Measurements from ENCODE around the gene CFAP221.

CFAP221 gene

GRCh38 chr2:119537792-119538191, 6.5 kb upstream of the CFAP221 start:
- no peak for DNase-seq

DNA sequence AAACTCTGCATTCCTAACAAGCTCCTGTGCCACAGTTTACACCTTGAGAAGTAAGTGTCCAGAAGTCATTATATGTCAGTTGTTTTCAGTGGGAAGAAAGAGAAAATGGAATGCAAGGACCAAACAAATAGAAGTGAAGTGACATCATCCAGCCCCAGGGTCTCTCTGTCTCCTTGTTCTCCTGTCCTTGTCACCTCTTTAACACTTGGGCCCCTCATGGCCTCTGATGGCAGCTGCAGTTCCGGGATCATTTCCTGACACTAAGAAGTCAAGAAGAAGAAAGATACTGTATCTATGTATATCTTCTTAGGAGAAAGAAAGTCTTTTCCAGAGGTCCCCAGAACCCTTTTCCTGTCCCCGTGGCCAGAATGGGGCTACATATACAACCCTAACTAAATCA, 2.8 kb upstream of the CFAP221 start:
- no peak for DNase-seq

DNA sequence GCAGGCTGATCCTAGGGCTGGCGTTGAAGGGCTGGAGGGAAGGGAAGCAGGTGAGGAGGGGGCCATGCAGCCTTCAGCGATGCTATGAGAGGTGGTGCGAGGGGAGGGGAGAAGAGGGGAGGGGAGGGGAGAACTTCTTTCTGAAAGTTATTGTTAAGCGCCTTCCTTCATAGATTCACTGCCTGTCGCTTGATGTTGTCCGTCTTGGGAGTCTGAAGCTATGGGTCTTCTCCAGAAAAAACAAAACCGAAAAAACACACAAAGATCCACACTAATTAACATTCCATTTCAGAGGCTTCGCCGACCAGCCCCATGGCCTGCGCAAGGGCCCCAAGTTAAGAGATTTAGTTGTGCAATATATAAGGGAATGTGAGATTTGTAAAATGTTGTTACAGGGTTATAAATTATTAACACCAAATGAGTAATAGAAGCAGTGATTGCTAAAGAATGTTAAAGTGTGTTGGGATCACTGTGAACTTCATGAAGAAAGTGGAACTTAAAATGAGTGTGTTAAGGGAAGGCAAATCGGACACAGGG, 758 bp downstream of the CFAP221 start:
- no peak for DNase-seq

DNA sequence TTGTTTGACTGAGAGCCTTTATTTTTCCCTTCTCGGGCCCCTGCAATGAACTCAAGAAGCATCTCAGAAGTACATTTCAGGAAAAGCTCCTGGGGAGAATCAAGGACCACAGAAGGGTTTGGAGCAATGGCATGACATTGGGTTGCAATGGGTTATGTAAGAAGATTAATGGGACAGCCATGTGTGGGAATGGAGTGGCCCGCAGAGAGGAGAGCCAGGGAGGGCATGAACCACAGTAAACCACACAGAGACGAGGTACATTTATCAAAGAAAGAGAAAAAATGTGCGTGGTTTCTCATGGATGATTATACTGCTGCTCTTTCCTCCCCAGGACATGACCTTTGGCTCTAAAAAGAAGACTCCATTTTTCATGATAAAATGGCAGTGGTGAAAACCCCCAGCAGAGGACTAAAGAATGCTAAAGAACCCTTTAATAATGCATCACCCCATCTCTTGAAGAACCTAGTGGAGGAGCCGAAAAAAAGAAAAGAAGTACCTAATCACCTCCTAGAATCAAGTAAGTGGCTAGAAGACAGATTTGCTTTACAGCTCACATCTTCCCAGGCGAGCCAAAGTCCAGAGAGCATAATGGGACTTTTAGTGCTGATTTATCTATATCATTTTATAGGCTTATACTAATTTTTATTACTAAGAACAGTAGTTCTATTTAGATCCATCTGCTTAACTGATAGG, 1.7 kb downstream of the CFAP221 start:
- no peak for DNase-seq

DNA sequence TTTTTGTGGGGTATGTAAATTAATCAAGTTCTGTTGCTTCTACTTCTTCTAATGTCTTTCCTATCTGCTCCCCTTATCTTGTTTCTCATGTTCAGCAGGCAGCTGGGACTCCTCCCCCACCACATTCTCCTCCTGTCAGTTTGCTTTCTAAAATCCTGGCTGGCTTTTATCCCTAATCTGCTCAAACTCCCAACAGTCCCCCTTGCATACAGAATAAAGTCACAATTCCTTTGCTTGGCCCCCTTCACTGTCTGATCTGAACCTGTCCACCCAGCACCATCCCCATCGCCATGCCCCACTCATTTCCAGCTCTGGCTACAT, 2.2 kb downstream of the CFAP221 start:
- DNase-seq = no peak

GRCh38 chr2:119548516-119549120, 4.4 kb downstream of the CFAP221 start:
- no peak for DNase-seq

DNA sequence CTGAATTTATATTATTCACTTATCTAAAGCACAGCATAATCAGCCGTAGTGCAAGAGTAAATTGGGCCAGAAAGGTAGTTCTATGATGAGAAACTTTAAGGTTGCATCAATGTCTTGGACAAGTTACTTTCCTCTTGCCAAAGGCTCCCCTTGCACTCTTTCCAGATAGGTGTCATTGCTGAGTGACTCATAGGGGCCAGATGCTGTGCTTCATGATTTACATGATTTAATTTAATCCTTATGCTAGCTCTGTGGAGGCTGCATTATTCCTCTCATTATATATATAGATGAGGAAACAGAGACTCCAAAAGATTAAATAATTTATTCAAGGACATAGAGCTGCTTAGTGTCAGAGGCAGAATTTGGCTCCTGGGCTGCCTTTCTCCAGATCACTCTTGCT, 5.0 kb downstream of the CFAP221 start:
- no peak for DNase-seq

DNA sequence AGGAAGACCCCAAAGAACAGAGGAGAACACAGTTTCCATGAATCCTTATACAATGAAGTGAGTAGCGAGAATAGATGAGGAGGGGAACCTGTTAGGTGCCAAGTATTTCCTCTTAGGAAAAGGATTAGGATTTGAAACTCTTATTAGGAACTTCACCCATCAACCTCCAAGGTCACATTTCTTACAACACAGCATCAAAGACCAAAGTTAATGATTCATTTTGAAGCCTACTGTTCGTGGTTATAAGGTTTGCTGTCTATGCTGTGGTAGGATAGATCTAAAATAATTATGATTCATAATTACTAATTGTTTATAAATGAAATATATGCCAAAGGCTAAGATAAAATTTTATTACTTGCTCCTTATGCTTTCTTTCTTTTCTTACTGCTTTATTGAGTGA, 6.1 kb downstream of the CFAP221 start:
- DNase-seq = no peak

DNA sequence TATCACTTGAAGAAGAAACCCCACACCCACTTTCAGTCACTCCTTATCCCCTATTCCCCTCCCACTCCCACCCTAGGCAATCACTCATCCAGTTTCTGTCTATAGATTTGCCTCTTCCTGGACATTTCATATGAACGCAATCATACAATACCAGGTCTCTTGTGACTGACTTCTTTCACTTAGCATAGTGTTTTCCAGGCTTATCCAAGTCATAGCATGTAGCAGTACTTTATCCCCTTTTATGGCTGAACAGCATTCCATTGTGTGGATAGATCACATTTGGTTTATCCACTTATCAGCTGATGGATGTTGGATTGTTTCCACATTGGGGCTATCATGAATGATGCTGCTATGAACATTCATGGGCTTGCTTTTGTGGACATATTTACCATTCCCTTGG, 6.6 kb downstream of the CFAP221 start:
- DNase-seq = no peak

- DNase-seq = no peak
Observed at GRCh38 chr2:119552902-119553301, 8.7 kb downstream of the CFAP221 start.

GRCh38 chr2:119553687-119554344, 9.6 kb downstream of the CFAP221 start:
- no peak for DNase-seq

- DNase-seq = no peak
Observed at GRCh38 chr2:119565481-119565880, 21.2 kb downstream of the CFAP221 start.

DNA sequence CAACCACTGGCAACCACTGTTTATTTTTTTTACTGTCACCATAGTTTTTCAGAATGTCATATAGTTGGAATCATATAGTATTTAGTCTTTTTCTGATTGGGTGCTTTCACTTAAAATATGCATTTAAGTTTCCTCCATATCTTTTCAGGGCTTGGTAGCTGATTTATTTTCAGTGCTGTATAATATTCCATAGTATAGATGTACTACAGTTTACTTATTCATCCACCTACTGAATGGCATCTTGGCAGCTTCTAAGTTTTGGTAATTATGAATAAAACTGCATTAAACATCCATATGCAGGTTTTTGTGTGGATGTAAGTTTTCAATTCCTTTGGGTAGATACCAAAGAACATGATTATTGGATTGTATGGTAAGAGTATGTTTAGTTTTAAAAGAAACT, 23.0 kb downstream of the CFAP221 start:
- no peak for DNase-seq

DNA sequence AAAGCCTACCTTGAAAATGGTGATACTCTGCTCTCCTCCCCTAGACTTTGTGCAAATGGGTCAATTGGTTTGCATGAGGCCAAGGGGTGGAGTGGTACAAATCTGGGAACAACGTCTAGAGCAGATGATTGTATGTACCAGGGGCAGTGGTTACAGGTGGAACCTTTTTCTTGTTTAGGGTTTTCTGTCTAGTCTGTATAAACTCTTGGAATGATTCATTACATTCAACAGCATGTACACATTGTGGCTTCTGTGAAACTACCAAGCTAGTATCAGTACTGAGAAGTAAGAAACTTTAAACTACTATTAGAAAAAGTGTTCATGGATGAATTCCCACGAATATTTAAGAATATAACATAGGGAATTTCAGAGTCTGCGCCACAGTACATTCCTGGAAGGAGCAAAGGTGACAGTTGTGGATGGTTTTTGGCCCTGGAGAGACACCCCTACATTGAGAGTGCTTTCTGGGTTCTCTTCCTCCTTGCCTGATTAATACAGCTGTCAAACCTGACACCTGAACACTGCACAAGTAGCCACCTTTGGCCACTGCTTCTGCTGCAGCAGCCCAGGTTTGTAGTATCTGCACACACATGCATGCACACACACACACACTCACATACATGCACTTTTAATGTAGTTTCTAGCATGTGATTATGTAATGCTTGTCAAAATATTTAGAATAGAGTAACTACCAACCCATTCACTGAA, 30.0 kb downstream of the CFAP221 start:
- no peak for DNase-seq

DNA sequence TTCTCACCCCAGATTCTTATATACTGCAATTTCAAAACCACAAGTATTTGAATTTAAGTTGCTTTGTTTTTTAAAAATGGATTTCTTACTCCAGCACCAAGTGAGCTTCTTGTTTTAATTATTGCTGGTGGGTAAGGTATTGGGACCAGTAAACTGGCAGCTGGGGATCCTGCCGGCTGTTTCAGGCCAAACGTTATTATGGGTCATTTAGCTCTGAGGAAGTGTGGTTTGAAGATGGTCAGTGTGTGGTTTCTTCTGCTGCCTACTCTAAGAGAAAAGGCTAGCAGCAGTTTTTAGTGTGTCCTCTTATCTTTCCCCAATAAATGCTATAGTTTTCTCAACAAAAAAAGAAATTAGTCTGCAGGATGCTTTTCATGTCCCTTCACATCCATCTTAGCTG, 30.6 kb downstream of the CFAP221 start:
- no peak for DNase-seq

DNA sequence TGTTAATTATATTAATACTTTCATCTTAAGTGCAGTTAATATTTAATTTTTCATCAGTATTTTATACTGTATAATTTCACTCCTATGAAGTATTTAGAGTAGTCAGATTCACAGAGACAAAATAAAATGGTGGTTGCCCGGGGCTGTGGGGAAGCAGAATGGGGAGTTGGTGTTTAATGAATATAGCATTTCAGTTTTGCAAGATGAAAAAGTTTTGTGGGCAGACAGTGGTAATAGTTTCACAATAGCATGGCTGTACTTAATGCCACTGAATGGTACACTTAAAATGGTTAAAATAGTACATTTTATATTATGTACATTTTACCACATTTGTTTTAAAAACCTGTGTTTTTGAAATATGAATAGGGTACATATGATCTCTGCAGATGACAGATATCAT, 31.2 kb downstream of the CFAP221 start:
- no peak for DNase-seq

DNA sequence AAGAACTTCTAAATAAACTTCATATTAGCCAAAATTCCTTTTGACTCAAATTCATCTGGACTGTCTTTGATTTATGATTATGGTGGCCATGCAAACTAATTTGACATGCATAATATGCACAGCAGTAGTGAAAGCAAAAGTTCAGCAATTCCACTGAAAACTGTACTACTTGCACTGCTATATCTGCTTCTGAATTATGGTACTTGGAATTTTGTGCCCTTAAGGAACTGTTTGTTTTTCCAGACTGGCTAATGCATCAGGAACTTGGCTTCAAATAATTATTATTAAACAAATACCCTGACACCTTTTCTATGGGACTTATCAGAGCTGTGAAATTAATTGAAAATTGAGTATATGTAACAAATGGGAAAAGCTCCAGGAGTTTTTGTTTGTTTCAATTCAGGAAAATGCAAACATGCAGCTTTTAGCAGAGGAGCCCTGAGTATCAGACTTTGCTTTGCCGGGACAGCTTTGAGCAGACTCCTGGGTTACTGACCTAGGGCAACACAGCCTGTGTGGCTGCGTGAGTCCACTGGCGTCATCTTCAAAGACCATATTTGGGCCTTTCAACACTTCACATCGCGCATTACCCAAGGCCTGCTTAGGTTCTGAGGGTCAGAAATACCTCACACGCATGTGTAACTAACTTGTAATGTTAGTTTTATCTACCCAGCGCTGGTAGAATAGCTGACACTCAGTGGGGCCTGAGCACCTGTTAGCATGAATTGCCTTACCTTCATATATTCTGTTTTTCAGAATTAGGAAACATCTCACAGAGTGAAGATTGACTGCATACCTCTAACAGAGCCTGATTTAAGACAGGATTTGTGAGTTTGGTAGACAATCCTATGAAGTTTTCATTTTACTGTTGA, 35.4 kb downstream of the CFAP221 start:
- DNase-seq = no peak

- DNase-seq = no peak
Observed at GRCh38 chr2:119580550-119581072, 36.4 kb downstream of the CFAP221 start.

- no peak for DNase-seq
Observed at GRCh38 chr2:119583291-119583690, 39.0 kb downstream of the CFAP221 start.

DNA sequence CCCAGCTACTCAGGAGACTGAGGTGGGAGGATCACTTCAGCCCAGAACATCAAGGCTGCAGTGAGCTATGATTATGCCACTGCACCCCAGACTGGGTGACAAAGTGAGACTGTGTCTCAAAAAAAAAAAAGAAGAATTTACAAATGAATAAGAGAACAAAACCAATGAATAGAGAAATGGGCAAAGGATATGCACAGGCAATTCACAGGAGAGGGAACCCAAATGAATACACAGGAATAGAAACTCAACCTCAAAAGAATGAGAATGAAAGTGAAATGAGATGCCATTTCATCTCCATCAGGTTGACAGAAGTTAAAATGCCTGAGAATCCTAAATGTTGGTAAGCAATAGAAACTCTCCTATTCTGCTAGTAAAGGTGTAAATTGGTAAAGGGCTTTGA, 40.2 kb downstream of the CFAP221 start:
- no peak for DNase-seq

GRCh38 chr2:119586085-119586484, 41.8 kb downstream of the CFAP221 start:
- no peak for DNase-seq

DNA sequence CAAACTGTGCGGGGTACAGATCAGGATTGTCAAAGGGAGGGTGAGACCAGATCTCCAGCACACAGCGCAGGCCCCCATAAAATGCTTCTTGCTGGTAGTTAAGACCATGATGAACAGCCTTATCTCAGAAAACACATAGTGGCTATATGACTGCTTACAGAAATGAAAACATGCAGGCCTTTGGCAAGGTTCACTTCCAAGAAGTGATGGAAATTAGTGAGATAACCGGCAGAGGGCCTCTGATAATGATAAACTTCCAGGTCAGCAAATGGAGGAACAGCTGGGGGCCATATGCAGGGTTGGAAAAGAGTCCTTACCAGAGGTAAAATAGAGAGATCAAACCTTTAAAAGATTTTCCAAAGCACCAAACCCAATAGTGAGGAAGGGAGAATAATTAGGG, 46.6 kb downstream of the CFAP221 start:
- no peak for DNase-seq

GRCh38 chr2:119591523-119591922, 47.3 kb downstream of the CFAP221 start:
- DNase-seq = no peak
